Stimulated activated CD4-positive, alpha-beta T cell treated with anti-CD3 and anti-CD28 coated beads, Interleukin-15, amount 100 ng/mL, for 24 hours (primary cell): Measurements from ENCODE around the gene TNFAIP8.

Experiments used
- DNase-seq: peaks from one replicate; pipeline ENCODE4 v3.0.0-alpha.2; 2020

Gene TNFAIP8

GRCh38 chr5:119371146-119371545 is 15.3 kb downstream of the TNFAIP8 start:
- DNase-seq = no peak

GRCh38 chr5:119373449-119373858 is 17.6 kb downstream of the TNFAIP8 start:
- DNase-seq = no peak

- DNase-seq = no peak
These were observed 19.1 kb downstream of the TNFAIP8 start for GRCh38 chr5:119374901-119375300.

GRCh38 chr5:119377066-119377465 is 21.2 kb downstream of the TNFAIP8 start:
- DNase-seq = no peak

GRCh38 chr5:119378075-119378700 is 22.4 kb downstream of the TNFAIP8 start:
- no peak for DNase-seq

- DNase-seq = no peak
These were observed 23.3 kb downstream of the TNFAIP8 start for GRCh38 chr5:119379096-119379495.

GRCh38 chr5:119379942-119380547 is 24.2 kb downstream of the TNFAIP8 start:
- no peak for DNase-seq

GRCh38 chr5:119382169-119382568 is 26.4 kb downstream of the TNFAIP8 start:
- no peak for DNase-seq

- DNase-seq = no peak
These were observed 27.2 kb downstream of the TNFAIP8 start for GRCh38 chr5:119383008-119383407.

GRCh38 chr5:119385136-119385535 is 29.3 kb downstream of the TNFAIP8 start:
- DNase-seq = no peak

GRCh38 chr5:119385536-119386128 is 29.8 kb downstream of the TNFAIP8 start:
- no peak for DNase-seq

GRCh38 chr5:119386596-119387344 is 31.0 kb downstream of the TNFAIP8 start:
- no peak for DNase-seq

GRCh38 chr5:119387945-119388618 is 32.3 kb downstream of the TNFAIP8 start:
- no peak for DNase-seq

GRCh38 chr5:119388619-119389190 is 32.9 kb downstream of the TNFAIP8 start:
- DNase-seq = no peak

- no peak for DNase-seq
These were observed 33.6 kb downstream of the TNFAIP8 start for GRCh38 chr5:119389288-119390030.

GRCh38 chr5:119390404-119390803 is 34.6 kb downstream of the TNFAIP8 start:
- no peak for DNase-seq

- no peak for DNase-seq
These were observed 37.4 kb downstream of the TNFAIP8 start for GRCh38 chr5:119393201-119393691.

GRCh38 chr5:119393746-119394145 is 37.9 kb downstream of the TNFAIP8 start:
- no peak for DNase-seq

GRCh38 chr5:119395080-119395836 is 39.4 kb downstream of the TNFAIP8 start:
- DNase-seq = no peak

GRCh38 chr5:119396030-119396664 is 40.3 kb downstream of the TNFAIP8 start:
- DNase-seq = no peak
